Endodermal cell (in vitro differentiated cells): Measurements from ENCODE around the gene LIN7C. TPM values are rescaled to one million over a fixed set of nuclear protein-coding genes. Genes with fewer than 3 reads are reported as not detected.

ENCODE experiments used
- DNase-seq: peaks from one replicate; pipeline ENCODE4 v3.0.0-alpha.2; 2017
- H3K27ac ChIP-seq: 2 replicates; pipeline ENCODE4 v1.5.1; 2013; ENCODE audit warnings: mild to moderate bottlenecking, low read depth, low read length, moderate library complexity
- H3K27me3 ChIP-seq: 2 replicates; pipeline ENCODE4 v1.6.1; 2013; ENCODE audit warnings: mild to moderate bottlenecking, low read length, moderate library complexity; ENCODE audit not compliant: insufficient read depth, control insufficient read depth, poor library complexity, severe bottlenecking
- H3K36me3 ChIP-seq: 2 replicates; pipeline ENCODE4 v1.7.0; 2013; ENCODE audit warnings: mild to moderate bottlenecking, low read length, moderate library complexity; ENCODE audit not compliant: control insufficient read depth, insufficient read depth
- H3K4me1 ChIP-seq: one replicate; pipeline ENCODE4 v1.7.0; 2013; ENCODE audit warnings: low read length; ENCODE audit not compliant: control insufficient read depth, insufficient read depth
- H3K4me3 ChIP-seq: 2 replicates; pipeline ENCODE4 v1.5.1; 2013; ENCODE audit warnings: mild to moderate bottlenecking, low read length, moderate library complexity
- H3K9ac ChIP-seq: 2 replicates; pipeline ENCODE4 v1.6.1; 2013; ENCODE audit warnings: mild to moderate bottlenecking, low read length, moderate library complexity; ENCODE audit not compliant: poor library complexity, severe bottlenecking; ENCODE audit errors: extremely low read depth
- H3K9me3 ChIP-seq: 2 replicates; pipeline ENCODE4 v1.6.1; 2013; ENCODE audit warnings: mild to moderate bottlenecking, low read length, moderate library complexity; ENCODE audit not compliant: control insufficient read depth
- H3K27ac Mint-ChIP-seq: 2 replicates; pipeline ENCODE4 v1.8.0; 2020; ENCODE audit warnings: mixed read lengths
- H3K27me3 Mint-ChIP-seq: 2 replicates; pipeline ENCODE4 v1.8.0; 2021; ENCODE audit warnings: mild to moderate bottlenecking, mixed read lengths; ENCODE audit not compliant: insufficient read depth
- H3K36me3 Mint-ChIP-seq: 2 replicates; pipeline ENCODE4 v1.8.0; 2020; ENCODE audit warnings: low read depth, mixed read lengths
- H3K4me1 Mint-ChIP-seq: 2 replicates; pipeline ENCODE4 v1.8.0; 2020; ENCODE audit warnings: mixed read lengths
- H3K4me3 Mint-ChIP-seq: 2 replicates; pipeline ENCODE4 v1.8.0; 2020; ENCODE audit warnings: mild to moderate bottlenecking, moderate library complexity, mixed read lengths
- H3K9me3 Mint-ChIP-seq: 2 replicates; pipeline ENCODE4 v1.8.0; 2020; ENCODE audit warnings: mild to moderate bottlenecking, mixed read lengths
- WGBS, 2 experiments: methylation state at CpG; one replicate each; pipeline versions ENCODE4 v1.1.5 to v1.1.7; 2013; ENCODE audit warnings: missing lambda C conversion rate in 2 of 2, mixed read lengths in 1 of 2; ENCODE audit not compliant: insufficient coverage in 1 of 2, insufficient read length in 1 of 2; 5-methylcytosine and 5-hydroxymethylcytosine counted together
- total RNA-seq, 2 donors: library from RNA; stranded (reverse); fragmentation: NEBNext Ultra II Directional in 1 of 2; extraction: Animal tissue kit (Norgen Biotek cat#: 25700) in 1 of 2; gene quantifications; 2 replicates in 1 of 2; 3 replicates in 1 of 2; pipeline ENCODE4 v1.2.1, GENCODE V29; 2021
- TF ChIP-seq, protein P1 (sequence below): fragments of 200-600 bp; sonication (generic); conservative IDR thresholded peaks from 2 replicates; pipeline ENCODE4 v1.5.0; 2021; ENCODE audit warnings: antibody characterized with exemption, mild to moderate bottlenecking

Gene LIN7C
- total RNA-seq, 2 donors from 2014 or later, result 28.3 to 39.6 TPM

GRCh38 chr11:27477243-27477642, 29.3 kb downstream of the LIN7C start:
- Mint-ChIP-seq H3K27me3 (no peaks in the 10 kb centered on the region), H3K36me3 (no peaks in the 10 kb centered on the region), H3K27ac (no peak overlapping the region), H3K9me3 (no peaks in the 10 kb centered on the region), H3K4me1 (peaks cover 8% of the 10 kb centered on the region), H3K4me3 (no peak overlapping the region)
- Histone ChIP-seq H3K27me3 (no peaks in the 10 kb centered on the region), H3K36me3 (no peaks in the 10 kb centered on the region), H3K9me3 (no peaks in the 10 kb centered on the region), H3K9ac (no peak overlapping the region), H3K27ac (no peak overlapping the region), H3K4me1 (peaks cover 3% of the 10 kb centered on the region), H3K4me3 (no peak overlapping the region)
- TF ChIP-seq, protein P1, sequence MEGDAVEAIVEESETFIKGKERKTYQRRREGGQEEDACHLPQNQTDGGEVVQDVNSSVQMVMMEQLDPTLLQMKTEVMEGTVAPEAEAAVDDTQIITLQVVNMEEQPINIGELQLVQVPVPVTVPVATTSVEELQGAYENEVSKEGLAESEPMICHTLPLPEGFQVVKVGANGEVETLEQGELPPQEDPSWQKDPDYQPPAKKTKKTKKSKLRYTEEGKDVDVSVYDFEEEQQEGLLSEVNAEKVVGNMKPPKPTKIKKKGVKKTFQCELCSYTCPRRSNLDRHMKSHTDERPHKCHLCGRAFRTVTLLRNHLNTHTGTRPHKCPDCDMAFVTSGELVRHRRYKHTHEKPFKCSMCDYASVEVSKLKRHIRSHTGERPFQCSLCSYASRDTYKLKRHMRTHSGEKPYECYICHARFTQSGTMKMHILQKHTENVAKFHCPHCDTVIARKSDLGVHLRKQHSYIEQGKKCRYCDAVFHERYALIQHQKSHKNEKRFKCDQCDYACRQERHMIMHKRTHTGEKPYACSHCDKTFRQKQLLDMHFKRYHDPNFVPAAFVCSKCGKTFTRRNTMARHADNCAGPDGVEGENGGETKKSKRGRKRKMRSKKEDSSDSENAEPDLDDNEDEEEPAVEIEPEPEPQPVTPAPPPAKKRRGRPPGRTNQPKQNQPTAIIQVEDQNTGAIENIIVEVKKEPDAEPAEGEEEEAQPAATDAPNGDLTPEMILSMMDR, result no peak
- no peak for DNase-seq

DNA sequence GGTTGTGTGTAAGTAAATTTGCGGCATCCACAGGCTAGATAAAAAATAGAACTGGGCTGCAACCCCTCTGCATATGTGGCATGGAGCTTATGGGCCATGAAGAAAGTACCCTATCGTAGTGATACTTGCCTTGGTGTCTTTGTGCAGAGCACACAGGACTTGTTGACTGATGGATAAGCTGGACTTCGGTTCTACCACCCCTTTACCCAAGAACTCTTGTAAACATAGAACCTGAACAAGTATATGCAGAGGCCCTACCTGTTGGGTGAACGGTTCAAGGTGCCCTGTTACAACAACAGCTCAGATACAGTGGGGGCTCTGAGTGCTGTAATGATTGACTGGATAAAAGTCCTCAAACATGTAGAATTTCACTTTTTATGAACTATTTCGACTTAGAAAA, 30.9 kb downstream of the LIN7C start:
- no peaks in the 10 kb centered on the region for H3K36me3 Mint-ChIP-seq
- Histone ChIP-seq H3K36me3 (no peaks in the 10 kb centered on the region), H3K9ac (no peak overlapping the region), H3K4me1 (peaks cover 3% of the 10 kb centered on the region), H3K4me3 (no peak overlapping the region), H3K9me3 (no peaks in the 10 kb centered on the region), H3K27me3 (no peaks in the 10 kb centered on the region), H3K27ac (no peak overlapping the region)
- H3K4me3 Mint-ChIP-seq, result no peak overlapping the region
- TF ChIP-seq, protein P1, result no peak
- DNase-seq, result no peak
- no peak overlapping the region for H3K27ac Mint-ChIP-seq
- no peaks in the 10 kb centered on the region for H3K27me3 Mint-ChIP-seq
- WGBS, 2 experiments, result 83 to 91% methylated on average over 2 to 5 of the region's 5 CpGs
- no peaks in the 10 kb centered on the region for H3K9me3 Mint-ChIP-seq
- peaks cover 10% of the 10 kb centered on the region for H3K4me1 Mint-ChIP-seq

DNA sequence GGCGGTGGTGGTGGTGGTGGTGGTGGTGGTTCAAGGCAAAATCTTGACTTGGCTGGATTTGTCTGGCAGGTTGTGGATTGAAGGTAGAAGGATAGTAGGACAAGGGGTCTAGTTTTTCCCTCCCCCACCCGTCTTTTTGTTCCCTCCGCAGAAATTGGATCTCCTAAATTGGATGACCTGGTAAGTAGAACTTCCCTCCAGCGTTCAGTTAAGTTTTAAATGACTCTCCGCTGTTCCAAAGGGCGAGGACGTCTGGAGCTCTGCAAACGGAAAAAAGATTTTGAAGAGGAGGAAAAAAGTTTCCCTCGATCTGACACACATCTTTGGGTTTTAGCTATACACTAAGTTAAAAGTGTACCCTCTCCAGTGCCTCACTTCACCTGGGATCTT, 33.6 kb downstream of the LIN7C start:
- peaks cover 9% of the 10 kb centered on the region for H3K4me1 ChIP-seq
- no peaks in the 10 kb centered on the region for H3K9me3 Mint-ChIP-seq
- no peaks in the 10 kb centered on the region for H3K36me3 ChIP-seq
- H3K4me3 ChIP-seq, result peak overlapping the region; percentile 70
- H3K4me1 Mint-ChIP-seq, result peaks cover 34% of the 10 kb centered on the region
- H3K27me3 Mint-ChIP-seq, result no peaks in the 10 kb centered on the region
- DNase-seq, result no peak
- H3K36me3 Mint-ChIP-seq, result no peaks in the 10 kb centered on the region
- H3K9me3 ChIP-seq, result no peaks in the 10 kb centered on the region
- peak overlapping the region; percentile 6 for H3K9ac ChIP-seq
- WGBS, 2 experiments, result 36 to 73% methylated on average over 5 to 8 of the region's 9 CpGs
- TF ChIP-seq, protein P1, result no peak
- H3K27me3 ChIP-seq, result no peaks in the 10 kb centered on the region
- peak overlapping the region; percentile 73 for H3K4me3 Mint-ChIP-seq
- H3K27ac ChIP-seq, result no peak overlapping the region
- peak overlapping the region; percentile 81 for H3K27ac Mint-ChIP-seq
